NCI-H1048 (cell line): ENCODE measurements around the gene ICA1.

Experiments
- DNase-seq: peaks from one replicate; lab custom pipeline; 2025; lab: John Stamatoyannopoulos, UW

The ICA1 gene

GRCh38 chr7:8160250-8160649, 101.7 kb downstream of the ICA1 start:
- DNase-seq, result no peak

GRCh38 chr7:8159595-8159994, 102.4 kb downstream of the ICA1 start:
- DNase-seq, result no peak

DNA sequence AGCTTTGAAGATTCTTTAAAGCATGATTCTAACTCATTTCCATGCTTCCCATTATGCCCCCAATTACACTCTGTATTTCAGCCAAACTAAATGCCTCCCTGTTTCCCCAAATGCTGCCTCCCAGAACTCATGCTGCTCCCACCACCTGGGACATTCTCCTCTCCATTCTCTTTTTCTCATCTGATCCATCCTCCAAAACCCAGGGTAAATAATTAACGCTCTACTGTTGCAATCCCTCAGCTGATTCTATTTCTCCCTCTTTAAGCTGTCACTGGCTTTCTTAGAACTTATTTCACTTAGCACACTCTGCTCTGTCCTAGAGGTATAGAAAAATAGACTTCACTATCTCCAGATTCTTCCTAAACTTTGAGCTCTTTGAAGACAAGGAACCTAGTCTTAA, 104.7 kb downstream of the ICA1 start:
- no peak for DNase-seq

GRCh38 chr7:8155836-8156235, 106.1 kb downstream of the ICA1 start:
- no peak for DNase-seq

DNA sequence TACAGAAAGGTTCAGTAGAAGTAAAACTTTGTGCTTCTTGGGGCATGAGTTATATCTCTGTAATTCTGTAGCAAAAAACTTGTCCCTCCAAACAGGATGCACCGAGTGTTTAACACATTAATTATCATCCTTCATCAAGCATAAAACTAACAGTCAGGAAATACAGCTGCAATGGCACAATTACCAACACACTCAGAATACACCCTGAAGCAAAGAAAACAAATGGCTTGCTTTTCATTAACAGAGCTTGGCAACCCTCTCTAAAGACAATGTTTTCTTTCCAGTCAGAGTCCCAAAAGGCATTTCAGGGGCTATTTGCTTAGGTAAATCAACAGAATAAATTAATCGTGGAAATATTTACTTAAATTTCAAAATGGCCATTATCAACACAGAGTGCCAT, 107.7 kb downstream of the ICA1 start:
- DNase-seq, result no peak

DNA sequence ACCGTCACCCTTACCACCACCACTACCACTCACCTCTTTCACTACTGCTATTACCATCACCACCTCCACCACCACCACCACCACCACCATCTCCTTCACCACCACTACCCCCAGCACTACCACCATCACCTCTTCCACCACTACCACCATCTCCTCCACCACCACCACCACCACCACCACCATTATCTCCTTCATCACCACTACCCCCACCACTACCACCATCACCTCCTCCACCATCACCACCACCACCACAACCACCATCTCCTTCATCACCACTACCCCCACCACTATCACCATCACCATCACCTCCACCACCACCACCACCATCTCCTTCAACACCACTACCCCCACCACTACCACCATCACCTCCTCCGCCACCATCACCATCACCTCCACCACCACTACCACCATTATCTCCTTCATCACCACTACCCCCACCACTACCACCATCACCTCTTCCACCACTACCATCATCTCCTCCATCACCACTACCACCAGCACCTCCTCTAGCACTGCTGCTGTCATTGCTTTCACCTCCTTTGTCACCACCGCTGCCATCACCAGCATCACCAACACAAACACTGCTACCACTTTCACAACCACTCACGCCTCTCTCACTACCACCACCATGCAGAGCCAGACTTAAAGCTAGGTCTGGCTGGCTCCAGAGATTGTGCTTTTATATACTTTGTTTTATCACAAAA, 109.3 kb downstream of the ICA1 start:
- DNase-seq, result no peak

- DNase-seq, result no peak
Observed at GRCh38 chr7:8151161-8151725, 110.7 kb downstream of the ICA1 start.

DNA sequence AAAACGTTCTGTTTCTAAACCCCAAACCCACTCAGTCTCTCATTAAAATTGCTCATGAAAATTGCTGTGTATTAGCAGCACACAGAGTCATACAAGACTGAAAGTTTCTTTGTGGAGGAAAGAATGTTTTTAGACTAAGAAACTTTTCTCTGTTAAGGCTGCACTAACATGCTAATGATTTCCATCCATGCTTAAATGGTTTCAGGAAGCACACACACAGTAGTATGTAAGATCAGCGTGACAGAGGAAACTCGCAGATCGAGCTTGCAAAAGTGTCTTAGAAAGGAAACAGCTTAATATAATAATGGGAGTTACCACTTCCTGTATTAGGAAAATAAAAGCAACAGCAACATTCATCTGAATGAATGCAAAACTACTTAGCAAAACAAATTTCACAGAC, 112.7 kb downstream of the ICA1 start:
- no peak for DNase-seq

DNA sequence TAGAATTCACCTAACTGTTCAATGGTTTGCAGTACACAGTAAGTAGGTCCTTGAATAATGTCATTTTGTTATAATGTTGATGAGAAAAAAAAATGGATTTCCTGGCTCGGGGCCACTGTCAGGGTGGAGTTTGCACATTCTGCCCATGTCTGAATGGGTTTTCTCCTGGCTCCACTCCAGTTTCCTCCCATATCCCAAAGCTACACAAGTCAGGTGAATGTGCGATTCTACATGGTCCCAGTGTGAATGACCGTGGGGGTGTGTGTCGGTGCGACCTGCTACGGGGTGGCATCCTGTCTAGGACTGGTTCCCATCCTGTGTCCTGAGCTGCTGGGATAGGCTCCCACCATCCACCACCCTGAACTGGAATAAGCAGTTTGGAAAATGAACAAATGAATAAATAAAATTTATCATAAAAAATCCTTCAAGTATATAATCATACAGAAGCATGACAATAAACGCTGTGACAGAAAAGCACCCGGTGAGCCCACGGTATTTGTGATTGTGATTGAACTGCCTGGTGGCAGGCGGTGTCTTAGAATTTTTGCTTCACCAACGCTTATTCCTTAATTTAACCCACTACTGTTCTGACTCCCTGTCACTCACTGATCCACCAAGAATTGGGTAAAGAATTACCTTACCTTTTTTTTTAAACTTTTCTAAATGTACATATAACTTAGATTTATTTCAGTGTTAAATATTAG, 114.1 kb downstream of the ICA1 start:
- DNase-seq, result no peak

GRCh38 chr7:8146788-8147413, 115.1 kb downstream of the ICA1 start:
- DNase-seq, result no peak

DNA sequence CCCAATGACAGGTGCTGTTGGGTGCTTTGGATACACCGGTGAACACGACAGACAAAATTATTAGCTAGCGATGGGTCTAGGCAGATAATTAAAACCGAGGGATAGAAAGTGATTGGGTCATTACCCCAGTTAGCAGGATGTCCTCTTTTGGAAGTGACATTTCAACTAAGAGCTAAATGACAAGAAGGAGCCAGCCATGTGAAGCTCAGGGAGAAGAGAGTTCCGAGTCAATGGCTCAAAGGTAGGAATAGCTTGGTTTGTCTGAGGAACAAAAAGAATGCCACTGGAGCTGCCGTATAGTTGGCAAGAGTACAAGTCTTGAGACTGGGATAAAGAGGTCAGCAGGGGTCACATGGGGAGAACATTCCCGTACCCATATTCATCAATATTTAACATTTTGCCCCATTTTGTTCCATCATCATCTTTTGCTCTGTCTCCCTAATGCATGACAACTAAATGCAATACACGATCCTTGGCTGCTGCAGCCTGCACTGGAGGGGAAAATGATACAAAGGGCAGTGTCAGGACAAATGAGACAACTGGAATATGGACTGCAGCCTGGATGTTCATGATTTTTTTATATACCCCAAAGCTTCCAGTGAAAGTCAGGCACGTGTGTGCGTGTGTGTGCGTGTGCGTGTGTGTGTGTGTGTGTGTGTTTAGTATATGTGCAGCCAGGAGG, 115.7 kb downstream of the ICA1 start:
- no peak for DNase-seq

GRCh38 chr7:8144856-8145255, 117.1 kb downstream of the ICA1 start:
- no peak for DNase-seq

GRCh38 chr7:8143151-8143874, 118.7 kb downstream of the ICA1 start:
- no peak for DNase-seq

- DNase-seq, result no peak
Observed at GRCh38 chr7:8142477-8142876, 119.5 kb downstream of the ICA1 start.

GRCh38 chr7:8141070-8141469, 120.9 kb downstream of the ICA1 start:
- no peak for DNase-seq

- DNase-seq, result no peak
Observed at GRCh38 chr7:8136051-8136730, 125.8 kb downstream of the ICA1 start.

DNA sequence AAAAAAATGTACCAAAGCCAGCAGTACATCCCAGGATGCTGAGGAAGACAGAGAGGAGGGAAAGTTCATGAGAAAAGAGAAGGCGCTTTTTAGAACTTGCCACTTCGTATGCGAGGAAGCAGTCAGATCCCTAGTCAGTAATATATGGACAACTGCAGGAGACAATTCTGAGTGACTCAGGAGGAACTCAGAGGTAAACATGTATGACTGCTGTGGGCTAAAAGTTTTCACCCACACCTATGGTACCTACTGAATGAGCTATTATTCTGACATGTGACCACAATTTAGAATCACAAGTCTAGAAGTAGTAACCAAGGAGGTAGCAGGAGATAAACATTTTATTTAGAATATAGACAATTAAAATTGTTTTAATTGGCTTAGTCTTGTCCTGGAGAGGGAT, 126.5 kb downstream of the ICA1 start:
- DNase-seq, result no peak

GRCh38 chr7:8134089-8134733, 127.8 kb downstream of the ICA1 start:
- DNase-seq, result no peak

GRCh38 chr7:8133188-8133848, 128.6 kb downstream of the ICA1 start:
- DNase-seq, result no peak
